ENCODE results near the gene TAS2R41. TPM values are rescaled to one million over a fixed set of nuclear protein-coding genes. Genes with fewer than 3 reads are reported as not detected.

The TAS2R41 gene
- total and polyA plus RNA-seq, 2 of the 4 experiments (the other 2 are of a cell fraction) = not detected

GRCh38 chr7:143463556-143463955 is 14.1 kb upstream of the TAS2R41 start:
- Histone ChIP-seq H3K18ac (ENCODE audit: low read depth, low read length) (no peak overlapping the region), H3K79me1 (ENCODE audit: low read depth in 1 of 2, low read length in 2 of 2) (no peaks in the 10 kb centered on the region), H2AK9ac (replicated peaks; ENCODE audit: low read depth, low read length, poor library complexity) (no peak overlapping the region), H2AFZ (replicated peaks; ENCODE audit: low read length, poor library complexity) (no peak overlapping the region), H3K56ac (ENCODE audit: extremely low read depth, insufficient read depth, low read length) (no peak overlapping the region), H2BK20ac (ENCODE audit: low read depth, low read length) (no peak overlapping the region), H2BK5ac (ENCODE audit: low read depth, low read length, poor library complexity, severe bottlenecking) (no peak overlapping the region), H3K36me3 (ENCODE audit: control insufficient read depth, insufficient read depth, low read length) (no peaks in the 10 kb centered on the region), H3K9me1 (ENCODE audit: insufficient read depth, low read length) (no peaks in the 10 kb centered on the region), H3K4me1 (ENCODE audit: control insufficient read depth, insufficient read depth, low read length) (peaks cover under 1% of the 10 kb centered on the region; the same call in 1 of the 2 replicates), H2AK5ac (ENCODE audit: low read depth, low read length) (no peak overlapping the region), H3K4me3 (ENCODE audit: insufficient read depth, low read depth, low read length) (no peak overlapping the region), H3K23ac (ENCODE audit: low read depth, low read length) (no peak overlapping the region), H3K4me2 (ENCODE audit: low read depth, low read length) (no peak overlapping the region), H3K4ac (ENCODE audit: low read depth, low read length) (no peak overlapping the region), H4K20me1 (ENCODE audit: insufficient read depth, low read length) (no peaks in the 10 kb centered on the region), H3K27me3 (ENCODE audit: control insufficient read depth, insufficient read depth, low read length) (no peaks in the 10 kb centered on the region), H4K8ac (ENCODE audit: low read depth in 2 of 2, low read length in 2 of 2) (no peak overlapping the region), H2BK120ac (ENCODE audit: low read depth, low read length) (no peak overlapping the region), H4K5ac (ENCODE audit: low read depth, low read length) (no peak overlapping the region), H3K9ac (ENCODE audit: low read depth, low read length) (no peak overlapping the region), H2BK15ac (ENCODE audit: low read depth, low read length) (no peak overlapping the region), H3K9me3 (ENCODE audit: control insufficient read depth, insufficient read depth, low read length) (no peaks in the 10 kb centered on the region; the same call in 1 of the 2 replicates), H4K91ac (ENCODE audit: insufficient read depth, low read depth, low read length) (no peak overlapping the region), H3K14ac (replicated peaks; ENCODE audit: low read depth, low read length) (no peak overlapping the region), H3K27ac (ENCODE audit: insufficient read depth, low read length) (no peak overlapping the region)
- CTCF ChIA-PET = no interaction called here
- POLR2A ChIA-PET (ENCODE audit: unreplicated experiment) = no interaction called here
- dilution Hi-C loops (cut with HindIII; ENCODE audit: low sequenced_read_pairs, unreplicated experiment) = no loop called here
- in situ Hi-C loops (cut with MboI; ENCODE audit: low sequenced_read_pairs) = no loop called here
- BruUV-seq (replicated peaks) = no TSS peak
- no peak for TF ChIP-seq NFE2L2 (IDR thresholded peaks at IDR 0.05; ENCODE audit: low read depth, low read length)
- TF ChIP-seq ELK1 (IDR thresholded peaks at IDR 0.05; ENCODE audit: borderline replicate concordance, low read depth, low read length) = no peak
- no peak for TF ChIP-seq MAZ (IDR thresholded peaks at IDR 0.05; ENCODE audit: borderline replicate concordance, low read depth, low read length)
- TF ChIP-seq USF2 (IDR thresholded peaks at IDR 0.05; ENCODE audit: low read depth, low read length) = no peak
- TF ChIP-seq BHLHE40 (IDR thresholded peaks at IDR 0.05; ENCODE audit: low read depth, low read length) = no peak
- TF ChIP-seq FOS (IDR thresholded peaks at IDR 0.05; ENCODE audit: low read depth, low read length) = no peak
- TF ChIP-seq SMC3 (IDR thresholded peaks at IDR 0.05; ENCODE audit: low read depth, low read length) = no peak
- TF ChIP-seq RAD21 (IDR thresholded peaks at IDR 0.05; ENCODE audit: low read length) = no peak
- no peak for TF ChIP-seq CEBPB (IDR thresholded peaks at IDR 0.05; ENCODE audit: low read depth, low read length)
- TF ChIP-seq CTCF (conservative IDR thresholded peaks at IDR 0.05; ENCODE audit: low read depth, low read length) = no peak
- TF ChIP-seq CHD1 (IDR thresholded peaks at IDR 0.05; ENCODE audit: low read depth, low read length) = no peak
- TF ChIP-seq RFX5 (IDR thresholded peaks at IDR 0.05; ENCODE audit: low read depth, low read length) = no peak
- no peak for TF ChIP-seq RCOR1 (IDR thresholded peaks at IDR 0.05; ENCODE audit: insufficient replicate concordance, low read length)
- TF ChIP-seq MAFK (IDR thresholded peaks at IDR 0.05; ENCODE audit: low read depth, low read length) = no peak
- no peak for TF ChIP-seq POLR2A (IDR thresholded peaks at IDR 0.05; ENCODE audit: low read depth, low read length)
- TF ChIP-seq MXI1 (IDR thresholded peaks at IDR 0.05; ENCODE audit: borderline replicate concordance, low read depth, low read length) = no peak
- intact Hi-C loops (cut with micrococcal nuclease) = no loop called here
- no peak for ATAC-seq (ENCODE audit: low read depth)
- DNase-seq = no peak

All from IMR-90 (cell line).